ENCODE results near the gene TGM5. TPM values are rescaled to one million over a fixed set of nuclear protein-coding genes. Genes with fewer than 3 reads are reported as not detected.
A peak's percentile ranks its signal among the peaks of the same experiment; 100 is the strongest.
"Not testable (repeated sequence)": the region's sequence is repeated elsewhere in the genome, so short reads cannot be mapped to it uniquely, and the experiment has no call there.

TGM5 gene
- total RNA-seq, 5 donors from 2014 or later (not counting 1 experiment from before 2014, with no cell fraction given), result not detected

GRCh38 chr15:43271908-43272307, 5.2 kb upstream of the TGM5 start:
- DNase-seq; H3K36me3 Mint-ChIP-seq; H3K9me3 ChIP-seq; H3K4me3 Mint-ChIP-seq; H3K4me3 ChIP-seq (ENCODE audit: control insufficient read depth in 1 of 2, extremely low read depth in 1 of 2, low read length in 1 of 2); H3K9me3 Mint-ChIP-seq; ATAC-seq (replicated peaks in 1 of 4); H3K27ac ChIP-seq (ENCODE audit: low read length); H3K27ac Mint-ChIP-seq; POLR2A ChIA-PET; H3K4me1 ChIP-seq (ENCODE audit: control insufficient read depth in 1 of 2, extremely low read depth in 1 of 2, insufficient read depth in 2 of 2, low read length in 2 of 2); H3K36me3 ChIP-seq (ENCODE audit: control insufficient read depth in 2 of 2, extremely low read depth in 1 of 2, insufficient read depth in 1 of 2, low read length in 1 of 2); CTCF ChIA-PET: not testable (repeated sequence)
- Mint-ChIP-seq H3K27me3 (peaks cover 26 to 27% of the 10 kb centered on the region in 2 donors), H3K4me1 (peaks cover 5 to 13% (median 13%) of the 10 kb centered on the region in 3 donors)
- WGBS (ENCODE audit: insufficient coverage), result no CpG with 5 or more reads among the region's 1 CpG
- peaks cover 0 to 44% of the 10 kb centered on the region in 2 experiments for H3K27me3 ChIP-seq (replicated peaks in 1 of 2; ENCODE audit: control insufficient read depth in 2 of 2, extremely low read depth in 1 of 2, insufficient read depth in 2 of 2, low read length in 1 of 2)

DNA sequence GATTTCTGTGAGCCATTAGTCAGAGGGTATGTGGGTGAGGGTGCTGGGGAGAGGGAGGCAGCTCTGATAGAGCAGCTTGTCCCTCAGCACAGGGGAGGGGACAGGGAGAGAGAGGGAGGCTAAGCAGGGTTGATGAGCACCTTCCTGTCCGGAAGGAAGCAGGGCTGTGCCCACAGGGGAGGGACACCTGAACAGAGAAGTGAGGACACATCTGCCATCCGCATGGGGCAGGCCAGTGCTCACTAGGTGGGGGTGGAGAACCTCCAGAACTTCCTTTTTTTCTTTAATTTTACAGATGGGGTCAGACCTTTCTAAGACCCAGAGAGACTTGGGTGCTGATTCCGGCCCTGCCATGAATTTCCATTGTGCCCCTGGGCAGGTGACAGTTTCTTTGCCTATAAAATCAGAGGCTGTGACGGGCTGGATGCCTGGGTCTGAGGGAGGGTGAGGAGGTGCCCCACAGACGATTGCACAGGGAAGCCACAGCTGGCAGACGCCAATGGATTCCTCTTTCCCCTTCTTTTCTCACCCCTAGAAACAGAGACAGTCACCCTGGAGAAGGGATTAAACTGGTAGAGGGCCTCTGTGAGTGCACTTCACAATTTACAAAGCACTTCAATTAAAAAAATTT, 4.1 kb upstream of the TGM5 start:
- CTCF ChIA-PET, result no interaction called here
- H3K27ac Mint-ChIP-seq, result no peak overlapping the region
- WGBS (ENCODE audit: insufficient coverage), result 27% methylated on average over 2 of the region's 6 CpGs
- H3K36me3 ChIP-seq (ENCODE audit: control insufficient read depth in 2 of 2, extremely low read depth in 1 of 2, insufficient read depth in 1 of 2, low read length in 1 of 2), result no peaks in the 10 kb centered on the region
- H3K27me3 Mint-ChIP-seq, result peaks cover 23 to 27% of the 10 kb centered on the region in 2 donors
- ATAC-seq (replicated peaks in 1 of 4) (peak in 2 of 4 experiments; percentile 29 to 47), DNase-seq (peak in 2 of 35 experiments; percentile 2 to 34)
- H3K9me3 ChIP-seq, result no peaks in the 10 kb centered on the region
- POLR2A ChIA-PET, result no interaction called here
- H3K27ac ChIP-seq (ENCODE audit: low read length), result no peak overlapping the region
- H3K4me3 ChIP-seq (ENCODE audit: control insufficient read depth in 1 of 2, extremely low read depth in 1 of 2, low read length in 1 of 2), result no peak overlapping the region
- H3K9me3 Mint-ChIP-seq, result peaks cover 0 to 7% (median 0%) of the 10 kb centered on the region in 3 donors
- H3K4me1 ChIP-seq (ENCODE audit: control insufficient read depth in 1 of 2, extremely low read depth in 1 of 2, insufficient read depth in 2 of 2, low read length in 2 of 2), result peaks cover 0 to 10% of the 10 kb centered on the region in 2 experiments
- no peak overlapping the region for H3K4me3 Mint-ChIP-seq
- H3K27me3 ChIP-seq (replicated peaks in 1 of 2; ENCODE audit: control insufficient read depth in 2 of 2, extremely low read depth in 1 of 2, insufficient read depth in 2 of 2, low read length in 1 of 2), result peaks cover 0 to 40% of the 10 kb centered on the region in 2 experiments
- peaks cover 5 to 13% (median 13%) of the 10 kb centered on the region in 3 donors for H3K4me1 Mint-ChIP-seq
- H3K36me3 Mint-ChIP-seq, result no peaks in the 10 kb centered on the region

DNA sequence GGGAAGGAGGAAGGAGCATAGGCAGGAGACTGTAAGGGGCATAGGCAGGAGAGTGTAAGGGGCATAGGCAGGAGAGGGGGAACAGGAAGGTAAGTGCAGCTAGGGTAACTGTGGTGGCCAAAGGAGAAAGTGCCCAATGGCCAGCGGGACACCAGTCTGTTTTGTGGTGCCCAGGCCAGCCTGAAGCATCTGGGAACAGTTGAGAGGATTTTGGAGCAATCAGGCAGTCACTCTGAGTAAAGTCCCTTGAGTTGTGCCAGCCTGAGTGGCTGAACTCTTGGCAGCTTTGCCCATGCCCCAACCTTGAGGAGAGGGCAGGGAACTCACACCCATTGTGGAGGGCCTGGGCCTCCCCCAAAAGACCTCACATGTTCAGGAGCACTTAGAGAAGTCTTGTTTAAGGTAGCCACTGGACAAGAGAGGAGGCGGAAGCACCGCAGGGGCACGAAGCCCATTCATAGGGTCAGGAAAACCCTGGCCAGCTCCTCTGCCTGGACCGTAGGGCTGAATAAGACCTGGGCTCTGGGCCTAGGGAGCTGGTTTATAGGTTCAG, 3.5 kb upstream of the TGM5 start:
- H3K27ac ChIP-seq (ENCODE audit: low read length), result no peak overlapping the region
- POLR2A ChIA-PET, result no interaction called here

DNA sequence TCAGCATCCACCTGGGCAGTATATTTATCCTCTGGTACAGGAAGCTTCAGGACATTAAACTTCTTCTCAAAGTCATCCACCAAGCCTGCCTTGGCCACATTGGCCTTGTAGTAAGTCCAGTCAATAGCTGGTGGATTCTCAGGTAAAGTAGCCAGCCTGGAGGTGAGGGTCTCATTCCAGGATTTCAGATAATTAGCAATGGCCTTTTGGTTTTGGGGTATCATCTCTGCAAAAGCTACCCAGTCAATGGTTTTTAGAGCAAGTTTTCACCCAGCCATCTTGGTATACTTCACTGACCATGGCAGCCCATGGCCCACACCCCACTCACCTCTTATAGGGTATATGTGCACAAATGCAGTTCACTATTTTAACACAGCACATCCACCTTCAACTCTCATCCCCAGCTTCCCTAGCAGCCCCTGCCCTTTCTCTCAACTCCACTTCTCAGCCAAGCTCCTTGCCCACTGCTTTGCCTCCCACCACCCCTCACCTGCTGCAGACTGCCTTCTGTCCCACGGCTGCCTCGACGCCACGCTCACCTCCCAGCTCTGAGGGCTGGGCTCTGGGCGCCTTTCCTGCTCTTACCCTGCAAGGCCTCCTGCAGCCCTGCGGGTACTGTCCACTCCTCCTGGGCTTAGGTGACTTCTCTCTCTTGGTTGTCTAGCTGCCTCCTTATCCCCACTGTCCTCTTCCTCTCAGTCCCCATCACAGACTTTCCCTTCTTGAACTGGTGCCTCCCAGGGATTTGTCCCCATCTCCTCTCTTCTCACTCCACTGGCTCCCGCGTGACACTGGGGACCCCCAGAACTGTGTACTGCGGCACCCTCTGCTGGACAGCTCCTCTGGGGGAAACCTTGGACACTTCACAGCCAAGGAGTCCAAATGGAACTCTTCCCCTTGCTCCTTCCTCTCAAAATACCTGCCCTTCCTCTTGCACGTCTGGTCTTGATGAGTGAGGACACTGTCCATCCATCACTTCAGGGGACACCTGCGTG, 1.7 kb upstream of the TGM5 start:
- no peaks in the 10 kb centered on the region for H3K36me3 Mint-ChIP-seq
- Histone ChIP-seq H3K27ac (ENCODE audit: low read length) (no peak overlapping the region), H3K4me1 (ENCODE audit: control insufficient read depth in 1 of 2, extremely low read depth in 1 of 2, insufficient read depth in 2 of 2, low read length in 2 of 2) (peaks cover 0 to 10% of the 10 kb centered on the region in 2 experiments), H3K36me3 (ENCODE audit: control insufficient read depth in 2 of 2, extremely low read depth in 1 of 2, insufficient read depth in 1 of 2, low read length in 1 of 2) (no peaks in the 10 kb centered on the region), H3K9me3 (no peaks in the 10 kb centered on the region), H3K27me3 (replicated peaks in 1 of 2; ENCODE audit: control insufficient read depth in 2 of 2, extremely low read depth in 1 of 2, insufficient read depth in 2 of 2, low read length in 1 of 2) (peaks cover 0 to 28% of the 10 kb centered on the region in 2 experiments), H3K4me3 (ENCODE audit: control insufficient read depth in 1 of 2, extremely low read depth in 1 of 2, low read length in 1 of 2) (no peak overlapping the region)
- H3K4me3 Mint-ChIP-seq, result no peak overlapping the region
- WGBS (ENCODE audit: insufficient coverage), result 64% methylated on average over 10 of the region's 11 CpGs
- no peak for ATAC-seq (replicated peaks in 1 of 4)
- no peak for DNase-seq
- peak overlapping the region in 1 of 2 donors; percentile 10 for H3K27ac Mint-ChIP-seq
- ChIA-PET CTCF (interaction anchor here in 1 of 2 donors (0.5 kb wide), 1 partner anchor 1084 kb away, joined by 3 read pairs; no protein-coding TSS in a partner anchor), POLR2A (no interaction called here)
- H3K4me1 Mint-ChIP-seq, result peaks cover 5 to 13% (median 13%) of the 10 kb centered on the region in 3 donors
- H3K9me3 Mint-ChIP-seq, result peaks cover 0 to 7% (median 0%) of the 10 kb centered on the region in 3 donors
- H3K27me3 Mint-ChIP-seq, result peaks cover 11 to 17% of the 10 kb centered on the region in 2 donors

More for the DNA sequence above, 3.5 kb upstream of the TGM5 start:
- WGBS (ENCODE audit: insufficient coverage), result 83% methylated on average over 5 of the region's 5 CpGs
- H3K27ac Mint-ChIP-seq, result no peak overlapping the region
- peaks cover 23 to 27% of the 10 kb centered on the region in 2 donors for H3K27me3 Mint-ChIP-seq
- Histone ChIP-seq H3K4me3 (ENCODE audit: control insufficient read depth in 1 of 2, extremely low read depth in 1 of 2, low read length in 1 of 2) (no peak overlapping the region), H3K27me3 (replicated peaks in 1 of 2; ENCODE audit: control insufficient read depth in 2 of 2, extremely low read depth in 1 of 2, insufficient read depth in 2 of 2, low read length in 1 of 2) (peaks cover 0 to 37% of the 10 kb centered on the region in 2 experiments), H3K9me3 (no peaks in the 10 kb centered on the region), H3K4me1 (ENCODE audit: control insufficient read depth in 1 of 2, extremely low read depth in 1 of 2, insufficient read depth in 2 of 2, low read length in 2 of 2) (peaks cover 0 to 10% of the 10 kb centered on the region in 2 experiments), H3K36me3 (ENCODE audit: control insufficient read depth in 2 of 2, extremely low read depth in 1 of 2, insufficient read depth in 1 of 2, low read length in 1 of 2) (no peaks in the 10 kb centered on the region)
- no peaks in the 10 kb centered on the region for H3K36me3 Mint-ChIP-seq
- DNase-seq (no peak), ATAC-seq (replicated peaks in 1 of 4) (no peak)
- H3K4me3 Mint-ChIP-seq, result no peak overlapping the region
- H3K4me1 Mint-ChIP-seq, result peaks cover 5 to 13% (median 13%) of the 10 kb centered on the region in 3 donors
- H3K9me3 Mint-ChIP-seq, result peaks cover 0 to 7% (median 0%) of the 10 kb centered on the region in 3 donors
- CTCF ChIA-PET, result no interaction called here

- H3K4me1 Mint-ChIP-seq, result peaks cover 5 to 13% (median 13%) of the 10 kb centered on the region in 3 donors
- Histone ChIP-seq H3K27ac (ENCODE audit: low read length) (no peak overlapping the region), H3K4me1 (ENCODE audit: control insufficient read depth in 1 of 2, extremely low read depth in 1 of 2, insufficient read depth in 2 of 2, low read length in 2 of 2) (peaks cover 0 to 10% of the 10 kb centered on the region in 2 experiments), H3K36me3 (ENCODE audit: control insufficient read depth in 2 of 2, extremely low read depth in 1 of 2, insufficient read depth in 1 of 2, low read length in 1 of 2) (no peaks in the 10 kb centered on the region), H3K27me3 (replicated peaks in 1 of 2; ENCODE audit: control insufficient read depth in 2 of 2, extremely low read depth in 1 of 2, insufficient read depth in 2 of 2, low read length in 1 of 2) (peaks cover 0 to 24% of the 10 kb centered on the region in 2 experiments), H3K4me3 (ENCODE audit: control insufficient read depth in 1 of 2, extremely low read depth in 1 of 2, low read length in 1 of 2) (no peak overlapping the region), H3K9me3 (no peaks in the 10 kb centered on the region)
- no peak overlapping the region for H3K4me3 Mint-ChIP-seq
- no CpG with 5 or more reads among the region's 2 CpGs for WGBS (ENCODE audit: insufficient coverage)
- no peak overlapping the region for H3K27ac Mint-ChIP-seq
- peaks cover 11 to 17% of the 10 kb centered on the region in 2 donors for H3K27me3 Mint-ChIP-seq
- H3K36me3 Mint-ChIP-seq, result no peaks in the 10 kb centered on the region
- peaks cover 0 to 7% (median 0%) of the 10 kb centered on the region in 3 donors for H3K9me3 Mint-ChIP-seq
- ChIA-PET POLR2A (interaction anchor here in 1 of 2 donors (0.6 kb wide), 1 partner anchor 35 kb away, joined by 3 read pairs; no protein-coding TSS in a partner anchor), CTCF (no interaction called here)
- DNase-seq, result no peak
- ATAC-seq (replicated peaks in 1 of 4), result no peak
Measured at GRCh38 chr15:43267439-43267838, 711 bp upstream of the TGM5 start.

- DNase-seq (no peak), ATAC-seq (replicated peaks in 1 of 4) (no peak)
- H3K36me3 Mint-ChIP-seq, result no peaks in the 10 kb centered on the region
- no peak overlapping the region for H3K4me3 ChIP-seq (ENCODE audit: control insufficient read depth in 1 of 2, extremely low read depth in 1 of 2, low read length in 1 of 2)
- H3K9me3 ChIP-seq, result no peaks in the 10 kb centered on the region
- no peak overlapping the region for H3K27ac ChIP-seq (ENCODE audit: low read length)
- ChIA-PET POLR2A (no interaction called here), CTCF (interaction anchor here in 1 of 2 donors (1.1 kb wide), 1 partner anchor 41 kb away, joined by 5 read pairs; no protein-coding TSS in a partner anchor)
- WGBS (ENCODE audit: insufficient coverage), result 100% methylated on average over 2 of the region's 2 CpGs
- peaks cover 17% of the 10 kb centered on the region in 2 donors for H3K27me3 Mint-ChIP-seq
- H3K4me1 Mint-ChIP-seq, result peaks cover 5 to 13% (median 12%) of the 10 kb centered on the region in 3 donors
- H3K27me3 ChIP-seq (replicated peaks in 1 of 2; ENCODE audit: control insufficient read depth in 2 of 2, extremely low read depth in 1 of 2, insufficient read depth in 2 of 2, low read length in 1 of 2), result peaks cover 0 to 24% of the 10 kb centered on the region in 2 experiments
- H3K36me3 ChIP-seq (ENCODE audit: control insufficient read depth in 2 of 2, extremely low read depth in 1 of 2, insufficient read depth in 1 of 2, low read length in 1 of 2), result no peaks in the 10 kb centered on the region
- peaks cover 0 to 10% of the 10 kb centered on the region in 2 experiments for H3K4me1 ChIP-seq (ENCODE audit: control insufficient read depth in 1 of 2, extremely low read depth in 1 of 2, insufficient read depth in 2 of 2, low read length in 2 of 2)
- H3K4me3 Mint-ChIP-seq, result no peak overlapping the region
- H3K9me3 Mint-ChIP-seq, result no peaks in the 10 kb centered on the region
- no peak overlapping the region for H3K27ac Mint-ChIP-seq
Measured at GRCh38 chr15:43266386-43266785, 342 bp downstream of the TGM5 start.

All from T-cell (primary cell).